WI38 (cell line): Measurements from ENCODE around the gene TSSK3.
A peak's percentile ranks its signal among the peaks of the same experiment; 100 is the strongest.

ENCODE experiments used
- H3K4me3 ChIP-seq: 2 replicates; pipeline ENCODE4 v1.5.1; 2011; ENCODE audit warnings: low read depth, mild to moderate bottlenecking, control low read depth, low read length
- TF ChIP-seq, protein P1 (sequence below): IDR thresholded peaks from 2 replicates; pipeline ENCODE4 v1.5.1; 2012; ENCODE audit warnings: low read depth, mild to moderate bottlenecking, control low read depth, low read length

The TSSK3 gene

DNA sequence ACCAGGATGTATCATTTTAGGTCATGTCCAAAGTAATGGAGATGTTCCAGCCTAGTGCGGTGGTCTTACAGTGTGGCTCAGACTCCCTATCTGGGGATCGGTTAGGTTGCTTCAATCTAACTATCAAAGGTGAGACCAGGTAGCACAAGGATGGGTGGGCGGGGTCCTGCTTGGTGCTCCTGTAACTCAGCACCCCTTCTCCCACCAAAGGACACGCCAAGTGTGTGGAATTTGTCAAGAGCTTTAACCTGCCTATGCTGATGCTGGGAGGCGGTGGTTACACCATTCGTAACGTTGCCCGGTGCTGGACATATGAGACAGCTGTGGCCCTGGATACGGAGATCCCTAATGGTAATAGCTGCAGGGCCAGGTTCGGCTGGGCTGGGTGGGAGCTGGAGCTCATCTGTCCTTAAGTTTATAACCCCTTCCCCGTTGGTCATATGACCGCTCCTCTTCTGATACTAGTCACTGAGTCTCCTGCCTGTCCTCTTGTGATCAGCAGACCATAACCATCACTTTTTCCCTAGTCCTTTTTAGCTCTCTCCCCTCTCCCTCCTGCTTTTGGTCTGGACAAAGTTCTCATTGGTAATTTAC, 31.7 kb upstream of the TSSK3 start:
- TF ChIP-seq, protein P1, sequence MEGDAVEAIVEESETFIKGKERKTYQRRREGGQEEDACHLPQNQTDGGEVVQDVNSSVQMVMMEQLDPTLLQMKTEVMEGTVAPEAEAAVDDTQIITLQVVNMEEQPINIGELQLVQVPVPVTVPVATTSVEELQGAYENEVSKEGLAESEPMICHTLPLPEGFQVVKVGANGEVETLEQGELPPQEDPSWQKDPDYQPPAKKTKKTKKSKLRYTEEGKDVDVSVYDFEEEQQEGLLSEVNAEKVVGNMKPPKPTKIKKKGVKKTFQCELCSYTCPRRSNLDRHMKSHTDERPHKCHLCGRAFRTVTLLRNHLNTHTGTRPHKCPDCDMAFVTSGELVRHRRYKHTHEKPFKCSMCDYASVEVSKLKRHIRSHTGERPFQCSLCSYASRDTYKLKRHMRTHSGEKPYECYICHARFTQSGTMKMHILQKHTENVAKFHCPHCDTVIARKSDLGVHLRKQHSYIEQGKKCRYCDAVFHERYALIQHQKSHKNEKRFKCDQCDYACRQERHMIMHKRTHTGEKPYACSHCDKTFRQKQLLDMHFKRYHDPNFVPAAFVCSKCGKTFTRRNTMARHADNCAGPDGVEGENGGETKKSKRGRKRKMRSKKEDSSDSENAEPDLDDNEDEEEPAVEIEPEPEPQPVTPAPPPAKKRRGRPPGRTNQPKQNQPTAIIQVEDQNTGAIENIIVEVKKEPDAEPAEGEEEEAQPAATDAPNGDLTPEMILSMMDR: no peak
- H3K4me3 ChIP-seq: no peak overlapping the region

DNA sequence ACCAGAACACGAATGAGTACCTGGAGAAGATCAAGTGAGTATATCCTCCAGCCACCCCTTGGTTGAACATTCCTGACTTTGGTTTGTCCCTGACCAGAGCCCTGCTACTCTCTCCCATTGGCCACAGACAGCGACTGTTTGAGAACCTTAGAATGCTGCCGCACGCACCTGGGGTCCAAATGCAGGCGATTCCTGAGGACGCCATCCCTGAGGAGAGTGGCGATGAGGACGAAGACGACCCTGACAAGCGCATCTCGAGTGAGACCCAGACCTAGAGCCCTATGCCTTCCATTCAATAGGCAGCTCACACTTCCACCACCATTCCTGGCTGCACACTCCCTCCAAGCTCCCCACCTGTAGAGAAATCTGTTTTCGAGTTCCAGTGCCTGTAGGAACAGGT, 30.8 kb upstream of the TSSK3 start:
- no peak overlapping the region for H3K4me3 ChIP-seq
- TF ChIP-seq, protein P1: no peak

- no peak overlapping the region for H3K4me3 ChIP-seq
- TF ChIP-seq, protein P1: no peak
These were observed 29.9 kb upstream of the TSSK3 start for GRCh38 chr1:32332290-32333079.

- H3K4me3 ChIP-seq: no peak overlapping the region
- TF ChIP-seq, protein P1: no peak
These were observed 28.9 kb upstream of the TSSK3 start for GRCh38 chr1:32333251-32333963.

DNA sequence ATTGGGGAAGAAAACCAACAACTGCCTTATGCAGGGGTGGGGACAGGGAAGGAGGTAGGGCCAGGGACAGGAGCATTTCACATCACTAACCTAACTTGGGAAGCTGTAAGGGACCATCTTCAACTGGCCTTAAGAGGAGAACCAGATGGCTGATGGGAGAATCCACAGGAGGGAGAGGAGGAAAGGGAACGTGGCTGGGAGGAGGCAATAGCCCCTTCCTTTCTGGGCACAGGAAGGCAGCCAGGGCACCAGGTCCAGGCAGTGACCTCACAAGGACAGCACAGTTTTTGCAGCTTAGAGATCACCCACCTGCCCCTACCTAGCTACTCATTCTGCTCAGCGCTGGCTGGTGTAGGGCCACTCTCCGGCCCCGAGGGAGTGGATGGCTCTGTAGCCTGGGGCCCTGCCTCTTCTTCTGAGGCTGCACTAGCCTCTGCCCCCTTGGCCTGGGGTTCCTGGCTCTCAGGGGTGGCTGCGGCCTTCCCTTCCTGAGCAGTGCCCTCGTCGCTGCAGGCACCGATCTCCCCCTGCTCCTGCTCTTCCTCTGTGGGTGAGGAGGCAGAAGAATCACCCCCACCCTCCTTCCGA, 28.0 kb upstream of the TSSK3 start:
- peak overlapping the region; percentile 78 for H3K4me3 ChIP-seq
- TF ChIP-seq, protein P1: no peak

DNA sequence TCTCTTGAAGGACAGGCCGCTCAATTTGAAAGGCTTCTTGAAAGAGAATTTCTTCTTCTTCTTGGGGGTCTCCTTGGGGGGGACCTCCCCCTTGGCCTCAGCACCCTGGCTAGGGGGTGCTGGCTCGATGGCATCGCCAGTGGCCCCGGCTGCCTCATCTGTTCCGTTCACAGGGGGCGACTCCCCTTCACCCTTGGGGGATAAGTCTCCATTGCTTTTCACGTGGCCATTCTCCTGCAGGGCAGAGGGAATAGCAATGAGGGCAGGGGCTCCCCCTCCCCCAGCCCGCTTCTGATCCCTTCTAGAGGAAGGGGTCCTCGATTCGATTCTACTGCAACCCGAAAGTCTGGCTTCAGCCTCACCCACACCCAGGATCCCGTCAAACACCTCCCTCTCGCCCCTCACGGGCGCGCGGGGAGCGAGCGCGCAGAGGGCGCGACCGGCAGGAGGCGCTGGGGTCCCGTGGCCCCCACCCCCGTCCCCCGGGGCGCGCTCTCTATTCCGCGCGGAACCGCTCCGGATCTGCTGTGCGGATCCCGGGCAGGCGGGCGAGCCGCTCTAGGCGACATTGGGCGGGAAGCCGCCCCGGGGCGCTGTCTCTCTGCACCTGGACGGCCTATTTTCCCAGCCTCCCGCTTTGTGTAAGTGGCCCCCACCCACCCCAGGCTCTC, 27.3 kb upstream of the TSSK3 start:
- TF ChIP-seq, protein P1: peak; percentile 75
- H3K4me3 ChIP-seq: peak overlapping the region; percentile 78
